ENCODE data around the gene BRSK1. TPM values are rescaled to one million over a fixed set of nuclear protein-coding genes. Genes with fewer than 3 reads are reported as not detected.

The BRSK1 gene
- total and polyA plus RNA-seq, 10 of the 15 experiments (the other 5 are each of a cell fraction or from before 2014, with no cell fraction given) = 0.03 to 0.76 (median 0.25) TPM; not detected in 4

DNA sequence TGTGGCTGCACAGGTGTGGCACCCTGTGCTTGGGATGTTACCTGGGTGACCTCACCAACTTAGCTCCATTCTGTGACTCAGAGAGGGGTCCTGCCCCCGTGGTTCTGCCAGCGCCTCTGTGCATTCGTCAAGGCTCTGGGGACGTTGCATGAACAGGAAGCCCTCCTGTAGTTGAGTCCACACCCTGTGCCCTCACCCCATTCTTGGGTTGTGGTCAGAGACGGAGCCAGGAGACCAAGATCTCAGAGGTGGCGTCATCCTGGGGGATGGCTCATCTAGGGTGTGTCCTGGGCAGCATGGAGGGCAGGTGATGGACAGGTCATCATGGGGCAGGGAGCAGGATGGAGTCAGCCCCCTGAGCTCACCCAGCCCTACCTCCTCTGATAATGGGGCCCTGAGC, 68.2 kb downstream of the BRSK1 start (continued):
- TF ChIP-seq, protein P1, sequence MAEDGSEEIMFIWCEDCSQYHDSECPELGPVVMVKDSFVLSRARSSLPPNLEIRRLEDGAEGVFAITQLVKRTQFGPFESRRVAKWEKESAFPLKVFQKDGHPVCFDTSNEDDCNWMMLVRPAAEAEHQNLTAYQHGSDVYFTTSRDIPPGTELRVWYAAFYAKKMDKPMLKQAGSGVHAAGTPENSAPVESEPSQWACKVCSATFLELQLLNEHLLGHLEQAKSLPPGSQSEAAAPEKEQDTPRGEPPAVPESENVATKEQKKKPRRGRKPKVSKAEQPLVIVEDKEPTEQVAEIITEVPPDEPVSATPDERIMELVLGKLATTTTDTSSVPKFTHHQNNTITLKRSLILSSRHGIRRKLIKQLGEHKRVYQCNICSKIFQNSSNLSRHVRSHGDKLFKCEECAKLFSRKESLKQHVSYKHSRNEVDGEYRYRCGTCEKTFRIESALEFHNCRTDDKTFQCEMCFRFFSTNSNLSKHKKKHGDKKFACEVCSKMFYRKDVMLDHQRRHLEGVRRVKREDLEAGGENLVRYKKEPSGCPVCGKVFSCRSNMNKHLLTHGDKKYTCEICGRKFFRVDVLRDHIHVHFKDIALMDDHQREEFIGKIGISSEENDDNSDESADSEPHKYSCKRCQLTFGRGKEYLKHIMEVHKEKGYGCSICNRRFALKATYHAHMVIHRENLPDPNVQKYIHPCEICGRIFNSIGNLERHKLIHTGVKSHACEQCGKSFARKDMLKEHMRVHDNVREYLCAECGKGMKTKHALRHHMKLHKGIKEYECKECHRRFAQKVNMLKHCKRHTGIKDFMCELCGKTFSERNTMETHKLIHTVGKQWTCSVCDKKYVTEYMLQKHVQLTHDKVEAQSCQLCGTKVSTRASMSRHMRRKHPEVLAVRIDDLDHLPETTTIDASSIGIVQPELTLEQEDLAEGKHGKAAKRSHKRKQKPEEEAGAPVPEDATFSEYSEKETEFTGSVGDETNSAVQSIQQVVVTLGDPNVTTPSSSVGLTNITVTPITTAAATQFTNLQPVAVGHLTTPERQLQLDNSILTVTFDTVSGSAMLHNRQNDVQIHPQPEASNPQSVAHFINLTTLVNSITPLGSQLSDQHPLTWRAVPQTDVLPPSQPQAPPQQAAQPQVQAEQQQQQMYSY (CRISPR knock-in tag; IDR thresholded peaks at IDR 0.05) = no peak
- TF ChIP-seq IKZF2 (IDR thresholded peaks at IDR 0.05) = no peak
- no peak for TF ChIP-seq IKZF1 (conservative IDR thresholded peaks at IDR 0.05)
- no peak for TF ChIP-seq WRNIP1 (IDR thresholded peaks at IDR 0.05; ENCODE audit: borderline replicate concordance, low read depth, low read length)
- no peak for TF ChIP-seq ASH2L (IDR thresholded peaks at IDR 0.05; ENCODE audit: borderline replicate concordance, low read depth)
- TF ChIP-seq, protein P2, sequence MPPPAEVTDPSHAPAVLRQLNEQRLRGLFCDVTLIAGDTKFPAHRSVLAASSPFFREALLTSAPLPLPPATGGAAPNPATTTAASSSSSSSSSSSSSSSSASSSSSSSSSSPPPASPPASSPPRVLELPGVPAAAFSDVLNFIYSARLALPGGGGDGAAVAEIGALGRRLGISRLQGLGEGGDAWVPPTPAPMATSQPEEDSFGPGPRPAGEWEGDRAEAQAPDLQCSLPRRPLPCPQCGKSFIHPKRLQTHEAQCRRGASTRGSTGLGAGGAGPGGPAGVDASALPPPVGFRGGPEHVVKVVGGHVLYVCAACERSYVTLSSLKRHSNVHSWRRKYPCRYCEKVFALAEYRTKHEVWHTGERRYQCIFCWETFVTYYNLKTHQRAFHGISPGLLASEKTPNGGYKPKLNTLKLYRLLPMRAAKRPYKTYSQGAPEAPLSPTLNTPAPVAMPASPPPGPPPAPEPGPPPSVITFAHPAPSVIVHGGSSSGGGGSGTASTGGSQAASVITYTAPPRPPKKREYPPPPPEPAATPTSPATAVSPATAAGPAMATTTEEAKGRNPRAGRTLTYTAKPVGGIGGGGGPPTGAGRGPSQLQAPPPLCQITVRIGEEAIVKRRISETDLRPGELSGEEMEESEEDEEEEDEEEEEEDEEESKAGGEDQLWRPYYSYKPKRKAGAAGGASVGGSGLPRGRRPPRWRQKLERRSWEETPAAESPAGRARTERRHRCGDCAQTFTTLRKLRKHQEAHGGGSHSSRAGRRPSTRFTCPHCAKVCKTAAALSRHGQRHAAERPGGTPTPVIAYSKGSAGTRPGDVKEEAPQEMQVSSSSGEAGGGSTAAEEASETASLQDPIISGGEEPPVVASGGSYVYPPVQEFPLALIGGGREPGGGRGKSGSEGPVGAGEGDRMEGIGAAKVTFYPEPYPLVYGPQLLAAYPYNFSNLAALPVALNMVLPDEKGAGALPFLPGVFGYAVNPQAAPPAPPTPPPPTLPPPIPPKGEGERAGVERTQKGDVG (CRISPR knock-in tag; IDR thresholded peaks at IDR 0.05) = no peak
- TF ChIP-seq ZNF687 (IDR thresholded peaks at IDR 0.05) = no peak
- no peak for TF ChIP-seq KLF5 (IDR thresholded peaks at IDR 0.05; ENCODE audit: partially characterized antibody)
